Ovary (tissue), 3 donors: Measurements from ENCODE around the gene CPNE1.

Experiments used
- CTCF ChIP-seq, 3 donors: fragments of 450-650 bp in 2 of 3; fragments of 200-600 bp in 1 of 3; IDR thresholded peaks; one replicate each; pipeline versions ENCODE4 v1.5.1 to v1.8.0; 2016 to 2022; ENCODE audit warnings: antibody characterized with exemption in 3 of 3, mild to moderate bottlenecking in 1 of 3
- POLR2A ChIP-seq: fragments of 450-650 bp; IDR thresholded peaks from one replicate; pipeline ENCODE4 v1.6.1; 2017; ENCODE audit warnings: antibody characterized with exemption, mild to moderate bottlenecking, moderate library complexity
- donor health status: DM: no; HTN: no; CAD: no.

- TF ChIP-seq CTCF (IDR thresholded peaks at IDR 0.05) (no peak), POLR2A (no peak)
Measured at GRCh38 chr20:35621560-35621946, 43.1 kb downstream of the CPNE1 start.
